ENCODE measurements around the gene ZEB1.

ZEB1 gene

DNA sequence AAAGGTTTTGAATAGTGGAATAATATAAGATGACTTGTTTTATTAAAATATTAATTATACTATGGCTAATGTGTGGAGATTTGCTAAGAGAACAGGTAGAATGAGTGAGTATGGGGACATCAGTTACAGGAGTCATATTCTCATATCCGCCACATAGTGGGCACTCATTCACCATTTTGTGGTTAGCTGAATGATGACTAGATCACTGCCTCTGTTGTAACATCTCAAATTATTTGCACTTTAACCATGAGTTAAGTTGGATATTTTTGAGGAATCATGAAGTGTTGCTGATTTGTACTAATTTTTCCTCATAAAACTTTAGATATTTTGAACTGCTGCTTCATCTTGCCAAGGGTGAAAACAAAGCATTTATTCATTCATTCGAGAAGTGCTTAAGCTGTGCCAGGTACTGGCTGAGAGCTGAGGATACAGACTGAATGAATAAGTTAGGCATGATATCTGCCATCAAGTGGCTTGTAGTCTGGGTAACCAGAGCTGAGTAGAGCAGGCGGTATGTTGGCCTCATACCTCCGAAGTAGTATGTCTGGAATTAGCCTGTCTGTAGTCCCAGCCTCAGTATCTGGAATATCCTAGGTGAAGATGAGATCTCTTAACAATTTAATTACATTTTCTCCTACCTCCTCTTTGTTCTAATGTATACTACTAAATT, 100.5 kb downstream of the ZEB1 start:
- WGBS (ENCODE audit: extremely low coverage, insufficient coverage, insufficient read length): no CpG with 5 or more reads among the region's 4 CpGs

DNA sequence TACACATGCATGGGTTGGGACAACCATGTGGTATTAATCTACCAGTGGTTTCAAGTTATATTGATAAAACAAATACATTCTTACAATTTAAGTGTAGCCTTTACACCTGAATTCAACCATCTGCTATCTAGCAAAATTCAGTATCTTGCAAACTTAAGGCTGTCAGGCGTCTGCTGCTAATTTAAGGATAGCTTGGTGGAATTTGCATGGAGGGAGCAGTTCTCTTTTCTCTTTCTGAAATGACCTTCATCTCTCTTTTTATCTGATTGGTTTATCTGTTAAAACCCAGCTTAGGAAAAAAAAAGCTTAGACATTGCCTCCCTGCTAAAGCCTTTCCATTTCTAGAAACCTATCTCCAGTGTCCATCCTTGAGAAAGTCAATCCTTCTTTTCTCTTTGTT, 102.3 kb downstream of the ZEB1 start:
- no peak overlapping the region for H2BK12ac ChIP-seq (ENCODE audit: low read length)
- no peak overlapping the region for H2BK120ac ChIP-seq (ENCODE audit: insufficient read depth, low read length, poor library complexity)
- no peak overlapping the region for H2BK5ac ChIP-seq (ENCODE audit: low read depth, low read length, poor library complexity)
- H3K36me3 ChIP-seq (ENCODE audit: control insufficient read depth in 1 of 2, insufficient read depth in 2 of 2, low read length in 2 of 2): no peaks in the 10 kb centered on the region
- H4K12ac ChIP-seq (ENCODE audit: low read depth, low read length): no peak overlapping the region
- H3K9me3 ChIP-seq (ENCODE audit: insufficient read depth, low read depth, low read length): no peaks in the 10 kb centered on the region
- H4K91ac ChIP-seq (ENCODE audit: low read depth, low read length): no peak overlapping the region
- H3K23ac ChIP-seq (ENCODE audit: low read length): no peak overlapping the region
- no peaks in the 10 kb centered on the region for H3K79me1 ChIP-seq (ENCODE audit: low read length)
- no peaks in the 10 kb centered on the region for H3K79me2 ChIP-seq (ENCODE audit: control insufficient read depth, insufficient read depth, low read length, poor library complexity)
- H3K14ac ChIP-seq (ENCODE audit: low read length): no peak overlapping the region
- H3K4me2 ChIP-seq (ENCODE audit: low read length): no peak overlapping the region
- H2AFZ ChIP-seq (ENCODE audit: insufficient read depth, low read length, poor library complexity): no peak overlapping the region
- no peak overlapping the region for H3K18ac ChIP-seq (ENCODE audit: low read length)
- no peak overlapping the region for H2AK5ac ChIP-seq (ENCODE audit: low read length)
- H4K8ac ChIP-seq (ENCODE audit: low read depth, low read length): no peak overlapping the region
- WGBS (ENCODE audit: extremely low coverage, insufficient coverage, insufficient read length): no CpG with 5 or more reads among the region's 1 CpG
- H3K4me3 ChIP-seq (ENCODE audit: low read depth, low read length): no peak overlapping the region
- H3K9ac ChIP-seq (ENCODE audit: low read length): no peak overlapping the region
- H3K4me1 ChIP-seq (ENCODE audit: control insufficient read depth in 1 of 2, insufficient read depth in 2 of 2, low read length in 2 of 2): no peaks in the 10 kb centered on the region
- no peak overlapping the region for H3K4ac ChIP-seq (ENCODE audit: low read depth, low read length)
- no peak for DNase-seq
- H3K27ac ChIP-seq (ENCODE audit: low read depth, low read length): no peak overlapping the region
- no peaks in the 10 kb centered on the region for H3K27me3 ChIP-seq (ENCODE audit: insufficient read depth, low read length)

More for the DNA sequence above, 100.5 kb downstream of the ZEB1 start:
- H3K4me3 ChIP-seq (ENCODE audit: low read depth, low read length): no peak overlapping the region
- no peak overlapping the region for H2AFZ ChIP-seq (ENCODE audit: insufficient read depth, low read length, poor library complexity)
- no peak overlapping the region for H3K4me2 ChIP-seq (ENCODE audit: low read length)
- no peak overlapping the region for H3K9ac ChIP-seq (ENCODE audit: low read length)
- no peaks in the 10 kb centered on the region for H3K9me3 ChIP-seq (ENCODE audit: insufficient read depth, low read depth, low read length)
- H3K36me3 ChIP-seq (ENCODE audit: control insufficient read depth in 1 of 2, insufficient read depth in 2 of 2, low read length in 2 of 2): no peaks in the 10 kb centered on the region
- H3K18ac ChIP-seq (ENCODE audit: low read length): no peak overlapping the region
- H3K27ac ChIP-seq (ENCODE audit: low read depth, low read length): no peak overlapping the region
- no peak overlapping the region for H3K23ac ChIP-seq (ENCODE audit: low read length)
- no peak overlapping the region for H2BK12ac ChIP-seq (ENCODE audit: low read length)
- H3K79me1 ChIP-seq (ENCODE audit: low read length): no peaks in the 10 kb centered on the region
- H3K4me1 ChIP-seq (ENCODE audit: control insufficient read depth in 1 of 2, insufficient read depth in 2 of 2, low read length in 2 of 2): no peaks in the 10 kb centered on the region
- no peak overlapping the region for H3K4ac ChIP-seq (ENCODE audit: low read depth, low read length)
- H3K79me2 ChIP-seq (ENCODE audit: control insufficient read depth, insufficient read depth, low read length, poor library complexity): no peaks in the 10 kb centered on the region
- no peak overlapping the region for H4K12ac ChIP-seq (ENCODE audit: low read depth, low read length)
- H3K27me3 ChIP-seq (ENCODE audit: insufficient read depth, low read length): no peaks in the 10 kb centered on the region
- no peak overlapping the region for H2BK120ac ChIP-seq (ENCODE audit: insufficient read depth, low read length, poor library complexity)
- H2AK5ac ChIP-seq (ENCODE audit: low read length): no peak overlapping the region
- H4K91ac ChIP-seq (ENCODE audit: low read depth, low read length): no peak overlapping the region
- H4K8ac ChIP-seq (ENCODE audit: low read depth, low read length): no peak overlapping the region
- peak; percentile 71 to 82 for DNase-seq
- no peak overlapping the region for H3K14ac ChIP-seq (ENCODE audit: low read length)
- no peak overlapping the region for H2BK5ac ChIP-seq (ENCODE audit: low read depth, low read length, poor library complexity)

DNA sequence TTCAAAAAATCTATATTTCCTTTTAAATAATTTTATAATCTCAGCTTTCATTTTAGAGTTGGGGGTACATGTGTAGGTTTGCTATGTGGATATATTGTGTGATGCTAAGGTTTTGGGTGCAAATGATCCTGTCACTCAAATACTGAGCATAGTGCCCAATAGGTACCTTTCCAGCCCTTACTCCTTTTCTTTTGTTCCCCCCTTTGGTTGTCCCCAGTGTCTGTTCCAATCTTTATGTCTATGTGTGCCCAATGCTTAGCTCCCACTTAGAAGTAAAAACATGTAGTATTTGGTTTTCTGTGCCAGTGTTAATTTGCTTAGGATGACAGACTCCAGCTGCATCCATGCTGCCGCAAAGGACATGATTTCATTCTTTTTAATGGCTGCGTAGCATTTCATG, 103.6 kb downstream of the ZEB1 start:
- no peak overlapping the region for H3K9ac ChIP-seq (ENCODE audit: low read length)
- no peaks in the 10 kb centered on the region for H3K27me3 ChIP-seq (ENCODE audit: insufficient read depth, low read length)
- no peak overlapping the region for H3K14ac ChIP-seq (ENCODE audit: low read length)
- H3K18ac ChIP-seq (ENCODE audit: low read length): no peak overlapping the region
- no peak overlapping the region for H3K23ac ChIP-seq (ENCODE audit: low read length)
- no peaks in the 10 kb centered on the region for H3K4me1 ChIP-seq (ENCODE audit: control insufficient read depth in 1 of 2, insufficient read depth in 2 of 2, low read length in 2 of 2)
- H3K4me3 ChIP-seq (ENCODE audit: low read depth, low read length): no peak overlapping the region
- H3K79me1 ChIP-seq (ENCODE audit: low read length): no peaks in the 10 kb centered on the region
- H3K4ac ChIP-seq (ENCODE audit: low read depth, low read length): no peak overlapping the region
- no peak overlapping the region for H2BK120ac ChIP-seq (ENCODE audit: insufficient read depth, low read length, poor library complexity)
- WGBS (ENCODE audit: extremely low coverage, insufficient coverage, insufficient read length): no CpG with 5 or more reads among the region's 2 CpGs
- H3K27ac ChIP-seq (ENCODE audit: low read depth, low read length): no peak overlapping the region
- no peak overlapping the region for H4K8ac ChIP-seq (ENCODE audit: low read depth, low read length)
- no peaks in the 10 kb centered on the region for H3K9me3 ChIP-seq (ENCODE audit: insufficient read depth, low read depth, low read length)
- no peaks in the 10 kb centered on the region for H3K79me2 ChIP-seq (ENCODE audit: control insufficient read depth, insufficient read depth, low read length, poor library complexity)
- H2BK12ac ChIP-seq (ENCODE audit: low read length): no peak overlapping the region
- no peak overlapping the region for H4K91ac ChIP-seq (ENCODE audit: low read depth, low read length)
- H3K4me2 ChIP-seq (ENCODE audit: low read length): no peak overlapping the region
- H2BK5ac ChIP-seq (ENCODE audit: low read depth, low read length, poor library complexity): no peak overlapping the region
- no peak overlapping the region for H2AK5ac ChIP-seq (ENCODE audit: low read length)
- no peak for DNase-seq
- H3K36me3 ChIP-seq (ENCODE audit: control insufficient read depth in 1 of 2, insufficient read depth in 2 of 2, low read length in 2 of 2): no peaks in the 10 kb centered on the region
- no peak overlapping the region for H4K12ac ChIP-seq (ENCODE audit: low read depth, low read length)
- H2AFZ ChIP-seq (ENCODE audit: insufficient read depth, low read length, poor library complexity): no peak overlapping the region

DNA sequence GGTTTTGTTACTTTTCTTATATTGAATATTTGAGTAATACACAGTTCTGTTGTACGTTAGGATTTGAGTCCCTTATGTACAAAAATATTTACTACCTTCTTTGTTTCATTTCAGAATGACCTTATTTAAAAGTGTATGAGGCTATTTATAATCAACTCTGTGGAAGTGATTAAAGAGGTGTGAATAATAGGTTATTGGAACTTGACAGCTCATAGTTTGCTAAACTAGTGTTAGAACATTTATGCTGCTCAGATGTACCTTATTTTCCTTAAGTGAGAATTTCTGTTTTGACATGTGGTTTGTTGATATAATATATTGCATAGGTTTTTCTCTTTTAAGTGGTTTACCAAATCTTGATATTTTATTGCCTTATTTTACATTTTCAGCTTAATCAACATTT, 105.5 kb downstream of the ZEB1 start:
- H3K18ac ChIP-seq (ENCODE audit: low read length): no peak overlapping the region
- H3K9ac ChIP-seq (ENCODE audit: low read length): no peak overlapping the region
- no peak overlapping the region for H3K4me2 ChIP-seq (ENCODE audit: low read length)
- no peak overlapping the region for H4K91ac ChIP-seq (ENCODE audit: low read depth, low read length)
- H4K12ac ChIP-seq (ENCODE audit: low read depth, low read length): no peak overlapping the region
- H3K27ac ChIP-seq (ENCODE audit: low read depth, low read length): no peak overlapping the region
- no peak overlapping the region for H3K23ac ChIP-seq (ENCODE audit: low read length)
- no peaks in the 10 kb centered on the region for H3K36me3 ChIP-seq (ENCODE audit: control insufficient read depth in 1 of 2, insufficient read depth in 2 of 2, low read length in 2 of 2)
- no peaks in the 10 kb centered on the region for H3K4me1 ChIP-seq (ENCODE audit: control insufficient read depth in 1 of 2, insufficient read depth in 2 of 2, low read length in 2 of 2)
- no peak overlapping the region for H2AFZ ChIP-seq (ENCODE audit: insufficient read depth, low read length, poor library complexity)
- no peak for DNase-seq
- no peak overlapping the region for H3K4me3 ChIP-seq (ENCODE audit: low read depth, low read length)
- H2BK12ac ChIP-seq (ENCODE audit: low read length): no peak overlapping the region
- H2BK5ac ChIP-seq (ENCODE audit: low read depth, low read length, poor library complexity): no peak overlapping the region
- no peak overlapping the region for H4K8ac ChIP-seq (ENCODE audit: low read depth, low read length)
- no peak overlapping the region for H2AK5ac ChIP-seq (ENCODE audit: low read length)
- H3K27me3 ChIP-seq (ENCODE audit: insufficient read depth, low read length): no peaks in the 10 kb centered on the region
- no peak overlapping the region for H3K4ac ChIP-seq (ENCODE audit: low read depth, low read length)
- no peaks in the 10 kb centered on the region for H3K9me3 ChIP-seq (ENCODE audit: insufficient read depth, low read depth, low read length)
- H3K79me1 ChIP-seq (ENCODE audit: low read length): no peaks in the 10 kb centered on the region
- no CpG with 5 or more reads among the region's 1 CpG for WGBS (ENCODE audit: extremely low coverage, insufficient coverage, insufficient read length)
- no peak overlapping the region for H2BK120ac ChIP-seq (ENCODE audit: insufficient read depth, low read length, poor library complexity)
- no peak overlapping the region for H3K14ac ChIP-seq (ENCODE audit: low read length)
- H3K79me2 ChIP-seq (ENCODE audit: control insufficient read depth, insufficient read depth, low read length, poor library complexity): no peaks in the 10 kb centered on the region
